Caco-2 (cell line): ENCODE data around the gene ZMYND8. TPM values are rescaled to one million over a fixed set of nuclear protein-coding genes. Genes with fewer than 3 reads are reported as not detected.

Experiments used
- BruUV-seq: library from RNA; stranded (reverse); fragments of 400-500 nt; replicated peaks from 2 replicates; lab custom pipeline; 2021; lab: Mats Ljungman, UMichigan
- CTCF ChIA-PET: fragments of 300-600 bp; sonication (Branson Sonifier 250); formaldehyde crosslinking; loops from one replicate; lab custom pipeline; 2022; ENCODE audit warnings: antibody characterized with exemption; lab: Charles Lee
- POLR2A ChIA-PET: fragments of 300-600 bp; sonication (Branson Sonifier 250); formaldehyde crosslinking; loops from one replicate; lab custom pipeline; 2022; ENCODE audit warnings: antibody characterized with exemption; lab: Charles Lee
- DNase-seq, 2 experiments: peaks; one replicate each; pipeline versions ENCODE4 v3.0.0 to v3.0.0-alpha.2; 2020 to 2022
- H3K27me3 ChIP-seq: replicated peaks from 2 replicates; pipeline ENCODE4 v1.6.0; 2011; ENCODE audit warnings: low read length; ENCODE audit not compliant: control insufficient read depth, insufficient read depth
- H3K36me3 ChIP-seq: 2 replicates; pipeline ENCODE4 v1.5.1; 2011; ENCODE audit warnings: low read length; ENCODE audit not compliant: control insufficient read depth, insufficient read depth
- H3K4me1 ChIP-seq: fragments of 250-450 bp; sonication (Bioruptor Pico); 2 replicates; pipeline ENCODE4 v1.5.1; 2020; ENCODE audit warnings: mild to moderate bottlenecking
- H3K4me3 ChIP-seq: 2 replicates; pipeline ENCODE4 v1.5.1; 2011; ENCODE audit warnings: low read depth, mild to moderate bottlenecking, control low read depth, low read length
- H3K9me3 ChIP-seq: fragments of 250-450 bp; sonication (Bioruptor Pico); 2 replicates; pipeline ENCODE4 v1.5.1; 2020; ENCODE audit warnings: mild to moderate bottlenecking, moderate library complexity
- H3K27ac Mint-ChIP-seq: one replicate; pipeline ENCODE4 v1.8.0; 2022; ENCODE audit warnings: mixed read lengths; ENCODE audit not compliant: unreplicated experiment
- H3K27me3 Mint-ChIP-seq: one replicate; pipeline ENCODE4 v1.8.0; 2022; ENCODE audit warnings: mixed read lengths; ENCODE audit not compliant: insufficient read depth, unreplicated experiment
- H3K36me3 Mint-ChIP-seq: one replicate; pipeline ENCODE4 v1.8.0; 2022; ENCODE audit warnings: mild to moderate bottlenecking, mixed read lengths; ENCODE audit not compliant: insufficient read depth, unreplicated experiment
- H3K4me1 Mint-ChIP-seq: one replicate; pipeline ENCODE4 v1.8.0; 2022; ENCODE audit warnings: low read depth, mixed read lengths; ENCODE audit not compliant: unreplicated experiment
- H3K4me3 Mint-ChIP-seq: one replicate; pipeline ENCODE4 v1.8.0; 2022; ENCODE audit warnings: mild to moderate bottlenecking, moderate library complexity, mixed read lengths; ENCODE audit not compliant: unreplicated experiment
- H3K9me3 Mint-ChIP-seq: one replicate; pipeline ENCODE4 v1.8.0; 2022; ENCODE audit warnings: mixed read lengths; ENCODE audit not compliant: unreplicated experiment
- CTCF ChIP-seq, 2 experiments: fragments of 200-600 bp in 1 of 2; IDR thresholded peaks; 1 replicate in 1 of 2; 2 replicates in 1 of 2; pipeline versions ENCODE4 v1.5.1 to v1.8.0; 2011 to 2022; ENCODE audit warnings: antibody characterized with exemption in 1 of 2, control low read depth in 1 of 2, inconsistent platforms in 1 of 2, low read depth in 1 of 2, low read length in 1 of 2, mild to moderate bottlenecking in 1 of 2, moderate library complexity in 1 of 2; ENCODE audit not compliant: insufficient read depth in 1 of 2, severe bottlenecking in 1 of 2, unreplicated experiment in 1 of 2
- intact Hi-C: fragments of 100-400 bp; cut with micrococcal nuclease; formaldehyde crosslinking; loops from one replicate; pipeline ENCODE4 v1.10.0; 2022; ENCODE audit not compliant: unreplicated experiment
- total RNA-seq: library from RNA; stranded (reverse); gene quantifications from 2 replicates; pipeline ENCODE4 v1.2.3, GENCODE V29; 2022

ZMYND8 gene
- total RNA-seq, 1 experiment from 2014 or later: 194 TPM

GRCh38 chr20:47273591-47274235 lies 82.8 kb downstream of the ZMYND8 start:
- ChIA-PET POLR2A (interaction anchor here (1.2 to 2.3 kb wide), 3 partner anchors 83 to 110 kb away, joined by 11 to 16 read pairs (median 11); partner anchors contain the start of gene ZMYND8), CTCF (interaction anchor here (0.6 to 6.5 kb wide), 21 partner anchors 9 to 125 kb away, joined by 3 to 261 read pairs (median 3); partner anchors contain the start of gene ZMYND8)
- Mint-ChIP-seq H3K27ac (peak overlapping the region; percentile 20), H3K4me3 (no peak overlapping the region), H3K36me3 (peaks cover 100% of the 10 kb centered on the region), H3K9me3 (no peaks in the 10 kb centered on the region), H3K27me3 (no peaks in the 10 kb centered on the region), H3K4me1 (peaks cover 21% of the 10 kb centered on the region)
- Histone ChIP-seq H3K27me3 (no peaks in the 10 kb centered on the region), H3K4me3 (no peak overlapping the region), H3K9me3 (no peaks in the 10 kb centered on the region), H3K4me1 (peaks cover 7% of the 10 kb centered on the region), H3K36me3 (peaks cover 19% of the 10 kb centered on the region)
- no peak for TF ChIP-seq CTCF (IDR thresholded peaks at IDR 0.05; ENCODE audit: insufficient read depth in 1 of 2, low read depth in 1 of 2, low read length in 1 of 2, severe bottlenecking in 1 of 2, unreplicated experiment in 1 of 2)
- intact Hi-C loops: loop anchor here (1.0 to 10.0 kb wide), 3 partner anchors 84 to 231 kb away; partner anchors contain the start of gene NCOA3
- BruUV-seq: no TSS peak
- DNase-seq: no peak

- H3K27me3 Mint-ChIP-seq: no peaks in the 10 kb centered on the region
- Histone ChIP-seq H3K27me3 (no peaks in the 10 kb centered on the region), H3K9me3 (no peaks in the 10 kb centered on the region)
These were observed 83.5 kb downstream of the ZMYND8 start for GRCh38 chr20:47272893-47273590.

More at GRCh38 chr20:47272893-47273590, 83.5 kb downstream of the ZMYND8 start:
- Mint-ChIP-seq H3K4me1 (peaks cover 16% of the 10 kb centered on the region), H3K27ac (peak overlapping the region; percentile 11), H3K9me3 (no peaks in the 10 kb centered on the region), H3K36me3 (peaks cover 100% of the 10 kb centered on the region), H3K4me3 (no peak overlapping the region)
- Histone ChIP-seq H3K4me3 (no peak overlapping the region), H3K4me1 (peaks cover 7% of the 10 kb centered on the region), H3K36me3 (peaks cover 17% of the 10 kb centered on the region)
- ChIA-PET POLR2A (interaction anchor here (1.2 to 2.3 kb wide), 3 partner anchors 84 to 111 kb away, joined by 11 to 16 read pairs (median 11); partner anchors contain the start of gene ZMYND8), CTCF (interaction anchor here (0.6 to 6.5 kb wide), 19 partner anchors 10 to 169 kb away, joined by 3 to 261 read pairs (median 4); partner anchors contain the start of gene ZMYND8)
- intact Hi-C loops: loop anchor here (1.0 to 10.0 kb wide), 5 partner anchors 77 to 348 kb away; partner anchors contain the start of gene NCOA3
- TF ChIP-seq CTCF (IDR thresholded peaks at IDR 0.05; ENCODE audit: insufficient read depth in 1 of 2, low read depth in 1 of 2, low read length in 1 of 2, severe bottlenecking in 1 of 2, unreplicated experiment in 1 of 2): peak; percentile 98
- no TSS peak for BruUV-seq
- DNase-seq: peak; percentile 72 to 89
